Spleen (tissue), 7 donors: ENCODE data around the gene ELP2.

Experiments
- CTCF ChIP-seq, 11 experiments: fragments of 200-600 bp in 7 of 11; fragments of 450-650 bp in 4 of 11; sonication (generic) in 4 of 11; IDR thresholded peaks in 8 of 11; conservative IDR thresholded peaks in 3 of 11; 1 replicate in 7 of 11; 2 replicates in 4 of 11; pipeline versions ENCODE4 v1.4.0 to v1.8.0; 2016 to 2021; ENCODE audit warnings: antibody characterized with exemption in 11 of 11, inconsistent platforms in 4 of 11, mild to moderate bottlenecking in 1 of 11
- POLR2A ChIP-seq, 3 donors: fragments of 450-650 bp; IDR thresholded peaks; one replicate each; pipeline ENCODE4 v1.5.1; 2017; ENCODE audit warnings: antibody characterized with exemption in 3 of 3, mild to moderate bottlenecking in 1 of 3
- POLR2AphosphoS5 ChIP-seq, 3 donors: sonication (generic); formaldehyde crosslinking; IDR thresholded peaks; one replicate each; pipeline ENCODE4 v1.5.1; 2017; ENCODE audit warnings: antibody characterized with exemption in 3 of 3
- donor health status: DM: no; HTN: no; CAD: no; lungs with moderate emphysema.
- donor health status: DM: no; HTN: no; CAD: no.
- donor health status: DM: no; HTN: no; CAD: no.

- TF ChIP-seq CTCF (IDR thresholded peaks at IDR 0.05 in 8 of 11, conservative IDR thresholded peaks at IDR 0.05 in 3 of 11): no peak
- no peak for TF ChIP-seq POLR2AphosphoS5 (IDR thresholded peaks at IDR 0.05)
- TF ChIP-seq POLR2A (IDR thresholded peaks at IDR 0.05): no peak
Measured at GRCh38 chr18:36086186-36086585, 43.5 kb upstream of the ELP2 start.
